Activated CD8-positive, alpha-beta memory T cell treated with anti-CD3 and anti-CD28 coated beads, Interleukin-2, amount 50 U/mL, for 48 hours (primary cell): ENCODE results near the gene TAS1R2.
"Not testable (repeated sequence)": the region's sequence is repeated elsewhere in the genome, so short reads cannot be mapped to it uniquely, and the experiment has no call there.

Experiments used
- DNase-seq: peaks from one replicate; pipeline ENCODE4 v3.0.0-alpha.2; 2020

Gene TAS1R2

DNA sequence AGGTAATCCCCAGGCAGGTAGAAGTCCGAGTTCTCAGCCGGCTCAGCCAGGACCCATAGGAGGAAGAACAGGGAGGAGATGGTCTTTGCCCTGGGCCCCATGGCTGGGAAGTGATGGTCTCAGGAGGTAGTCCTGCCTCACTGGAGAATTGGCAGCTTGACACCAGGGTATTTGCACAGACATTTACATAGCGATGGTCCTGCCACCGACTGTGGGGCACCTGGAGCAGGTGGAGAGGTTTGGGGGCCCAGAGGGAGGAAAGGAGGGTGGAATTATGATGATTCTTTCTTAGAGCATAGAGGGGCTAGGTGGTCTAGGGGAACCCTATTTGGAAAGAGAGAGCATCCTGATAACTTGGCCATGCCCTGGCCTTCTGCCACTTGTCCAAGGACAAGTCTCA lies at the start of gene TAS1R2:
Gene TAS1R2 (minus strand): TSS at position 101 of the 400 bp plus-strand sequence. CDS start 0 bp downstream, at position 101.
- DNase-seq = no peak

DNA sequence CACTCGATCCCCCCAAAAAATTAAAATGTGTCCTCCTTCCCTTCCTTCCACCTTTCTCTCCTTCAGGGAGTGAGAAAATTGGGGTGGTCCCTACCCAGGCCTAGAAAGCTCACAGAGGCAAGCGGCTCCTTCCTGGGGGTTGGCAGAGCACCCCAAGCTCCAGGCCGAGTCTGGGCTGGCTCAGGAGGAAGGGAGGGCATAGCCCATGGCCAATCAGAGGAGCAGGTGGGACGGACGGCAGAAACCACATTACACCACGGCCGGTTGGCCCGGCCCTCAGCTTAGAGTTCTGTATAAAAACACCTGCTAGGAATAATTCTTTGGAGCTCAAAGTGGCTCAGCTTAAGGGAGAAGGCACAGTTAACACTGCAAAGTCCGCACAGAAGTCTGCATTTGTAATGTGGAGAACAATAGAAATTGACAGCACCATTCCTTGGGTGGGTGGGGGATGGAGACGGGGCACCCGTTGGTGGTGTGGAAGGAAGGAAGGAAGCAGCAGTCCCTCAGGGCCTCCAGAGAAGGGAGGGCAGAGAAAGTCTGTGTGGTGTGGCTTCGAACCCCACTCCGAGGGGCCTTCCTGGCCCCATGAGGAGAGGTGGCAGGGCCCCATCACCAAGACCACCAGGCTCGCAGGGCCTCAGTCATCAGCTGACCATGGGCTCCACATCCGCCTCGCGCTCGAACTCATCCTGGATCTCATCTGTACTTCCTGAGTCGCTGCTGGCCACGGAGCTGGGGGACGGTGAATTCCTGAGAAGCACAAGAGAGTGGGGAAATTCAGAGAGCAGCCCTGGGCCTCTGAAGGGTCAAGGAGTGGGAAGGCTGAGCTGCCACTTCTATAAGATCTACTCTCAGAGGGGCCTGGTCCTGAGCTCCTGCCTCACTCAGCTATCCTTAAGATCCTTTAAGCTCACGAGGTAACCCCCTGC lies 48.7 kb upstream of the TAS1R2 start:
- DNase-seq = no peak

DNA sequence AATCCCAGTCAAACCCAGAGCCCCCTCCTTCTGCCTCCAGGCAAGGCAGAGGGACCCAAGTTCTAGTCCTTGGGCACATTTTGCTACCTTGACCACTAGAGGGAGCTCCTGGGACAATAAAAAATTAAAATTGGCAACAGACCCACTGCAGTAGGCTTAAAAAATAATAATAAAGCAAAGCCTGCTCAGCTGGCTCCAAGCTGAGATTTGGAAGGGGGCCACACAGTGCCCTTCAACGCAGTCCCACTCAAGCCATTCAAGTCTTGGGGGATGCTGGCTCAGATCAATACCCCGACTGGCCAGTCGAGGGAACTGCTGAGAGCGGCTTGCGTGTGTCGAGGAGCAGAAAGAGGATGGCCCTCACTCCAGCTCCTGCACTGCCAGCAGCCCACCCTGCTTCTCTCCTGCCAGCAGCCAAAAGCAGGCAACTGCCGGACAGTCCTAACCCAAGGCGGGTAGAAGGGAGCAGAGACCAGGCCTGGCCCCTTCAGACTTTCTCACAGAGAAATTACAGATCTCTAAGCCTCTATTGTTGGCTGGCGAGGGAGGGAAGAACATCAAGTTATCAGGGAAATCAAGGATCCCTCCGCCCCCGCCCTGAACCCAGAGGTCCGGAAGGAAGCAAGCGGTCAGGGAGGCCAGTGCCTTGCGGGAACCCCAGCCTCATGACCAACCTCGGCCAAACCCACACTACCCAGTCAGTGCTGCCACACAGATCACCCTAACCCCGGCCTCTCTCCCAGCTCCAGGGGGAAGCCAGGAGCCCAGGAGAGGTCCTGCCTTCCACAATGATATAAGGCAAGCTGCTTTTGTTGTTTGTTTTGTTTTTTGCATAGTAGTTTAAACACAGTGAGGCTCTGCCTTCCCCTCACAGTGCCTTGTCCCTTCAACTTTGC lies 47.8 kb upstream of the TAS1R2 start:
- peak; percentile 67 for DNase-seq

DNA sequence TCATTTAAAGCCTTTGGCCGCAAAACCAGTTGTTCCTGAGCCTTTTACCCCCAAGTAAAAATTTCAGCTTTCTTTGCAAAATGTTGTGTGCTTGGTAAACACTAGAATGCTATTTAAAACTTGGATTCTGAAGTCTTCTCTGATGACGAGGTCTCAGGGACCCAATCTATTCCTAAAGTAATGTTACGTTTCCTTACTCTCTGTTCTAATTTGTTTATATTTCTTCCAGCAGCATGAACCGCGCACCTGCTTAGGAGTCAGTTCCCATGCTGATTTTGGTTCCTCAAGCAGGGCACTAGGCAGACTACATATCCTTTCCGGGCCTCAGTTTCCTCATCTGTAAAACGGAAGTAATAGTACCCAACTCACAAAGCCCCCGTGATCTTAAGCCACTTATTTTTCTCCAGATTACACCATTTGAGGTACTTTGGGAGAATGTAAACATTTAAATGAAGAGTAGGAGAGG lies 43.9 kb upstream of the TAS1R2 start:
- no peak for DNase-seq

DNA sequence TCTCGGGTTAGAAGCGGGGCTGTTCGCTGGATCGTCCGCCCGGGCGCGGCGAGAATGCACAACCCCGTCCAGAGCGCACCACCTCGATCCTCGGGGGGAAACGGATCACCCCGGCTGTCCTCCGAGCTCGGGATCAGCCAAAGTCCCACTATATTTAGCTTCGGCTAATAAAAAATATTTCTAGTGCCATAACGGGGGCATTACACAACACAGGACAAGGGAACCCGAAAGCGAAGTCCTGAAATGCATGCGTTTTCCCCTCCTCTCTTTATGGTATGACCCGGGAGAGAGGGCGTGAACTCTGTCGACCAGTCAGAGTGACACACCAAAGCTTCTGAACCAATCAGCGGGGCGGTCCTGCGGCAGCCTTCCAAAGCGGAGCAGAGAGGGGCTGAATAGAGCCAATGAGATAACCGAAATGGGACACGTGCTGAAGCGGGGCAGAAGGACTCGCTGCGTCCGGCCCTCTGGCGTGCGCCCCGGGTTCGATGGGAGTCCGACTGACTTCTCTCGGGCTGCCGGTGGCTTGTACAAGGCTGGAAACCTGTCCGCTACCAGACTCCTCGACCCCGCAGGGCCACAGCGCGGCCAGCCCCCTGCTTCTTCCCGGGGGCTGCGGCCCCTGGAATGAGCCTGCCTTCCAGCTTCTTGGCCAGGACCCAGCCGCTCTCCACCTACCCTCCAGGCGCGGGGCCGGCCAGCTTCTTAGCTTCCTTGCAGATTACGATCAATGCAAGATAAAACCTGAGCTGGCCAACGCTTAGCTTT lies 43.2 kb upstream of the TAS1R2 start, which contains the start of gene ALDH4A1:
Gene ALDH4A1 (minus strand): TSS at position 33 of the 768 bp plus-strand sequence. CDS start 32 bp downstream, at position 1.
- peak; percentile 92 for DNase-seq

DNA sequence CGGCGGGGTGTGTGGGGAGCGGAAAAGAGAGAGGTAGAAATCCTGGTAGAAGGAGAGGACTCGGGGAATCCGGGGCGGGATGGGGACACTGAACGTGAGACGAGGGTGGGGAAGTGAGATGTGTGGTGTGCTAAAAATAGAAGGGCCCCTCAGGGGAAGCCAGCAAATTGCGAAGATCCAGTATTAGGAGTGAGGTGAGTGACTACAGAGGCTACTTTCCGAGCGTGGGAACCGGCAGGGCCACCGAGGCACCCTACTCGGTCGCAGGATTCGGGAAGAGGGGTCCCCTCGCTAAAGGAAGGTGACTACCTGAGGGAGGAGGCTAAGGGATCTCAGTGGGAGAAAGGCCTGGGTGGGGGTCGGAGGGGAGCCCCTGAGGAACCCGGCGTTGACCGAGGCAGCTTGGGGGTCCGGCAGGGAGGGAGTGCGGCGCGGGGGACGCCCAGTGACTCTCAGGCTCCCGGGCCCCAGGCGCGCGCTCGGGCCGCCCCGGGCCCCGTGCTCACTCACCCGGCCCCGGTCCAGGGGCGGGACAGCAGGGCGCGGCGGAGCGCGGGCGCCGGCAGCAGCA lies 42.6 kb upstream of the TAS1R2 start:
- DNase-seq = peak; percentile 63

DNA sequence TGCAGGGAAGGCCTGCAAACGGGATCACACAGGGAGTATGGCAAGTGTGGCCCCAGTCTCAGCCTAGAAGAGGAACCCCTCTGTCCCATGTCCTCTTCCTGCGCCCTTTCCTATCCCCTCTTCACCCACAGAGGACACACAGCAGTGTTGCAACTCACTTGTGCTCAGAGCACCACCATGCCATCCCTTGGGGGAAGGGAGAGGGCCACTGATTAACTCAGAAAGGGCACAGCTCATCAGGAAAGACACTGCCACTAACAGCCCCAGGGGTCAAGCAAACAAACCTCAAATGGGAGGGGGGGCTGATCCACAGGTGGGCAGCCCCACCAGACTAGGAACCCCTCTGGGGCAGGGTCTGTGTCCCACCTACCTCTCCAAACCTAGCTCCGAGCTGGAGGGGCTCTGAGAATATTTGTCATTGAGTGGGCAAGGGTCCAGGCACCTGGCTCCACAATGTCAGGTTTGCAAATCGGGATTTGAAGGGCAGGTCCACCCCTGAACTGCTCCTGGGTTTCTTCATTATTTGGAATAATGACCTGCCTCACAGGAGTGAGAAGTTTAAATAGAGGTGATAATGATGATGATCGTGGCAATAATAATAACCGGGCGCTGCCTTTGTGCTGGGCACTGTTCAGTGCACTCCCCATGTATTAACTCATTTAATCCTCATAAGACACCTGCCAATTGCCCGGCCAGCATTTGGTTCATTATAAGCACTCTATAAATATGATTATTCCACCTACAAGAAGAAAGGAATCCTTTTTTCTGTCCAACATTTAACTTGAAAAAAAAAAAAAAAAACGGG lies 41.9 kb upstream of the TAS1R2 start:
- DNase-seq = no peak

DNA sequence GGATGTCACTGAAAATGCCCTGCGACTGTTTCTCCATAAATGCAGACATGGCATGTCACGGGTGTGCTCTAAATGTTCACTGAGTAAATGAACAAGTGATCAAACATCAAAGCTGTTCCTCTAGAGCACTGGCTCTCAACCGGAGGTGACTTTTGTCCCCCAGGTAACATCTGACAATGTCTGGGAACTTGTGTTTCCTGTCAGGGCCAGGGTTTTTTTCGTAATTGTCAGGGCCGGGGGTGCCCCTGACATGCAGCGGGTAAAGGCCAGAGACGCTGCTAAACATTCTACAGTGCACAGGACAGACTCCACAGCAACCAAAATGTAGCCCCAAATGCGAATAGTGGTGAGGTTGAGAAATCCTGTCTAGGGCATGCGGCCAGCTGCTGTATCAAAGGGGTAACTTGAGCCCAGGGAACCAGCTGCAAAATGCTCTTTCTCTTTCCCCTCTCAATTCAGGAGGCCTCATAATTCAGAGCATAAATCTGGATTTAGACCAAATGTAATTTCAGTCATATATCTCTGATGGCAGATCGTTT lies 40.9 kb upstream of the TAS1R2 start:
- no peak for DNase-seq

DNA sequence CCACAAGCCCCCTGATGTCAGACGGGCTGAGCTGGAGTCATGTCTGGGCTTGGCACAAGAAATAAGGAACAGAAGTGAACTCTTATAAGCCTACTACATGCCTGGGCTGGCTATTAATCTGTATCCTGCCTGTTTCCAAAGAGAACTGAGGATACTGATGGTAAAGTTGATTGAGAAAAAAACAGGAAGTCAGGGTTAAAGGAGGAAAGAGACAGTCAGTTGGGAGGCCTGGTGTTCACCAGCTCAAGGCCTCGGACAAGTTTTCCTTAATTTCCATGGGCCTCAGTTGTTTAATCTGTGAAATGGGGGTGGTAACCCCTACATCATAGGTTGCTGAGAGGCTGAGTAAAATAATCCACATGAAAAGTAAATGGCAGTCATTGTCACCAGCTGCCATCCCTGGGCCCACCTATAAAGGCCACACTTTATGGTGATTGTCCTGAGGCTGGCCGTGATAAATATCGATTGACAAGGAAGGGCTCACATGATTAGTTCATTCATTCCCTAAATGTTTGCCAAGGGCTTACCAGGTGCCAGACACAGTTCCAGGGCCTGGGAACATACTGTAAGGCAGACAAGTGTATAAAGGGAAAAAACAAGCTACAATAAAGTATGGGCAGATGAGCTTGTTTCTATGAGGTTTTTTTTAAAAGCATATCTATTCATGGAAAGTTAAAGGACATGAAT lies 40.0 kb upstream of the TAS1R2 start:
- DNase-seq = no peak

DNA sequence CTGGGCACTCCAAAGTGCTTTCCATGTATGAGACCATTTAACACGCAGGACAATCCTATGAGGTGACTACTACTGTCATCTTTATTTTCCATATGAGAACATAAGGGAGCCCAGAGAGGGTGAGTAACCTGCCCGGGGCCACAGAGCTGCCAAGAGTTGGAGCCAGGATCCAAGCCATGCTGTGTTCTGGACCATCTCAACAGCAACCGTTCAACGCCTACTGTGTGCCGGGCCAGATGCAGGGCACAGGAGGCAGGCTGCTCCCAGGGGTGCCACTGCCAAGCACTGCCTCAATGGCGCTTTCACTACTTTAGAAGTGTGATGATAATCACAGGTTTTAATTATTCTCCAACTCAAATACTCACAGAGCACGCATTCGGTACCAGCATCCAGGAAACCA lies 39.1 kb upstream of the TAS1R2 start:
- no peak for DNase-seq

DNA sequence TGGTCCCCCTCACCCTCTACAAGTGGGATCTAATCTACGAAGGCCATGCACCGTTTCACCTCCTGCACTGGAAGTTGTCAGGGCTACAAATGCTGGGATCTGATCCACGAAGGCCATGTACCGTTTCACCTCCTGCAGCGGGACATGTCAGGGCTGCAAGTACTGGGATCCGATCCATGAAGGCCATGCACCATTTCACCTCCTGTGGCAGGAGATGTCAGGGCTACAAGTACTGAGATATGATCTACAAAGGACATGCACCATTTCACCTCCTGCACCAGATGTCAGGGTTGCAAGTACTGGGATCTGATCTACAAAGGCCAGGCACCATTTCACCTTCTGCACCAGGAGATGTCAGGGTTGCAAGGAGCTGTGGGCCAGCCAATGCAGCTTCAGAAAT lies 35.9 kb upstream of the TAS1R2 start:
- no peak for DNase-seq

DNA sequence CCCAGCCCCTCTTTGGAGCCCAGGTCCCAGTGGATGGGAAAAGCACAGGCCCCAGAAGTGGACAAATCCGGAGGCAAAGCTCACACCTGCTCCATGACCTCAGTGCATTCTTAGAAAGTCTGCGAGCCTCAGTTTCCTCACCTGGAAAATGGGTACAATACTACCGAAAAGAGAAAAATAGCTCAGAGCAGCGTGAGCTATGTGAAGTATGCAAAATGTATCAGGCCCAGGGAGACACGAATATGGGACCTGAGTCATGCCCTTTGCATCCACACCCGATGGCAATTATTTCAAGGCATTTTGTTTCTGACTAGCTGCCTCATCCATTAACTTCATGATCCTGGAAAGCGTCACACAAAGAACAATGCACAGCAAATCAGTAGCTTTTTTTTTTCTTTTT lies 33.7 kb upstream of the TAS1R2 start:
- DNase-seq = no peak

DNA sequence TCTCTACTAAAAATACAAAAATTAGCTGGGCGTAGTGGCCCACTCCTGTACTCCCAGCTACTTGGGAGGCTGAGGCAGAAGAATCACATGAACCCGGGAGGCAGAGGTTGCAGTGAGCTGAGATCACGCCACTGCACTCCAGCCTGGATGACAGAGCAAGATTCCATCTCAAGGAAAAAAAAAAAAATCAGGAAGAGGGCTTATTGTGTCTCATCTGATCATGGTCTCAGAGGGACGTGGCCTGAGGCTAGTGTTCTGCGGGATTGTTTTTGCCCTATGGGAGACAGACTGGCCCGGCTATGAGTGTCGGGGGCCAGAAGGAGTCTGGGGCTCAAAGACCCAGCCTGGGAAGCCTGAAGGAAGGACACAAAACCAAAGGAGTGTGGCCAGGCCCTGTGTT lies 32.4 kb upstream of the TAS1R2 start:
- DNase-seq = not testable (repeated sequence)

DNA sequence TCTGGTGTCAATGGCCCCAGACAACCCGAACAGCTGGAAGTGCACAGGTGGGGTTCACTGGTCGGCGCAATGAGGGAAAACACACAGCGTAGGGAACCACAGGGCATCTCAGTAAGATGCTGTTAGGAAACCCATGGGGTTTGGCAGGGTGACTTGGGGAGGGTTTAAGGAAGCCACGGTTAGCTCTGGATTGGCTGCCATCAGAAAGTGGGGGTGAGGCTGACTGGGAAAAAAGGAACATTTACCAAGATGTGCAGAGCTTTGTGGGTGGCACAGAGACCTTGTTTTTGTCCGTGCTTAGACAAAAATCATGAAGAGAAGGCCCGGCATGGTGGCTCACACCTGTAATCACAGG lies 31.9 kb upstream of the TAS1R2 start:
- DNase-seq = no peak

DNA sequence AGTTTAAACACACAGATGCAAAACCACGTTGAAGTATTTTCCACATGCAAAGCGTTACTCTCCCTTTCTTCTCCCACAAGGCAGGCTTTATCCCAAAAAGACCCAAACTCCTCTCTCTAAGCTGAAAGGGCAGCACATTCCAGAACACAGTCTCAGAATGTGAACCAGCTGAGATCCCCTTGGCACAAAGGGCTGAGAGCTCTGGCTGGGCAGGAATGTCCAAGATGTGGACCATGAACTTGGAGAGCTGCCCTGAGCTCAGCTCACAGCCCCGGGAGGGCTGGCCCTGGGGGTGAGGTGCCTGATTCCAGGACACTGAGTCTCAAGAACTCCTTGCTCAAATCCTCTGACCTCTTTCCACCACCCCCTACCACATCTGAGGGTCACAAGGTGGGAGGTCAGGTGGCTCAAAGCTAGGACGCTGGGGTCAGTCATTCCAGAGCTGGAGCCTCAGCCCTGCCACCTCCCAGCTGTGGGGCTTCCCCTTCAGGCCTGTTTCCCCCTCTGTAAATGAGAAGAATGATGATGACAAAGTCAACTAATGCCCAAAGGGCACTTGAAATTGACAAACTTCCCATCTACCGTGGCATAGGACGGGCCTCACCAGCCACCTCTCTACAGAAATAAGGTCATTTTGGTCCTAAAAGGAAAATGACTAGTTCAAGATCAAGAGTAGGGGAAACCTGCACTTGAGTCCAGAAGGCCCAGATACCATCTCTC lies 31.4 kb upstream of the TAS1R2 start:
- DNase-seq = no peak

DNA sequence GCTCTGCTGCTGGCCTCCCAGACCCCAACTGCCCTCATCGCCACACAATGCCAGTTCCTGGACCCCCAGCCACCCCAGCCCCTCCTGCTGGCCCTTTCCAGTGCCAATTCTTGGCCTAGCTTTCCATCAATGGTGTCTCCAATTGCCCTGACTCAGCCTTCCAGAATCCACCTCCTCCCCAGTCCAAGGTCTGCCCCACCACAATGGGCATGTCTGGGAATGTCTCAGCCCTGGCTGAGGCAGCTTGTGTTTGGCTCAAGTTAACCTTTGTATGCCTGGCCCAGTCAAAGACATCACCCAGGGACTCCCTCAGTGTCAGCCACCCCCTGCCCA lies 26.5 kb upstream of the TAS1R2 start:
- no peak for DNase-seq

DNA sequence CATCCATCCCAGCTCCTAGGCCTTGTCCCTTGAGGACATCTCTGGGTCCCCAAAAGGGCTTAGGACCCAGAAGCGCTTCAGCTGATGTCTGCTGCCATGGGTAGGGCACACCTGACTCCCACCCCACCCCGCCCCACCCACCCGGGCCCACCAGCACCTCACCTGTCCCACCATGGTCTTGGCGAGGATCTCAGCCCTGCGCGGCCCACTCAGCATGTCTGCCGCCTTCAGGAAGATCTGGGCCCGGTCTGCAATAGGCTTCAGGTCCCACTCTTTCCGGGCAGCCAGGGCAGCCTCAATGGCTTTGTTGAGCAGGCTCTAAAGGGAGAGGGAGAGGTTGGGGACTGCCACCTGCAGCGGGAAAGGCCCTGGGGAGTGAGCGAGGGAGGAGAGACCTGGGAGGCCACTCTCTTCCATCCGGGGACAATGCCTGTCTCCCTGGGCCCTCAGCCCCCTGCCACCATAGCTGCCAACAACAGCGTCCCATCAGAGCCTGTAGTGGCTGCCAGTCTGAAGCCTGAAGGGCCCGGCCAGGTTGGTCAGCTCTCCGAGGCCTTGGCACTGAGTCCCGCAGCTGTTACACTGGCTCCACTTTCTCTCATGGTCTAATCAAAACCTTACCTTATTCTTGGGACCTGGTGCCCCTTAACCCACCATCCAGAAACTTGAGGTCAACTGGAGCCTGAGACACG lies 26.0 kb upstream of the TAS1R2 start:
- no peak for DNase-seq

DNA sequence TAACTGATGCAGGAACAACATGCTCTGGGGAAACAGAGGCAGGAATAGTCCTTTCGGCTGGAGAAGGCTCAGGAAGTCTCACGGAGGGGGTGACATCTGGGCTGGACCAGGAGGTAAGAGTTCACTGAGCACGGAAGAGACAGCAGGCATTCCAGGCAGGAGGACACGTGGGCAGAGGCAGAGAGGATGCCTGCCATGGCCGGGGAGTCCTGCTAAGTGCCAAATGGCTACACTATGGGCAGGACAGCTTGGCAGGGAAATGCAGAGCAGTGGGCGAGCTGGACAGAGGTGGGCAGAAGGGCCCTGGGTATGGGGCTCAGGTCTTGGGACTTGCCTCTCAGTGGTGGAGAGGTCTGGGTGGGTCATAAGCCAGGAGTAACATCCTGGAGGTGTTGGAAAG lies 25.3 kb upstream of the TAS1R2 start:
- DNase-seq = no peak

DNA sequence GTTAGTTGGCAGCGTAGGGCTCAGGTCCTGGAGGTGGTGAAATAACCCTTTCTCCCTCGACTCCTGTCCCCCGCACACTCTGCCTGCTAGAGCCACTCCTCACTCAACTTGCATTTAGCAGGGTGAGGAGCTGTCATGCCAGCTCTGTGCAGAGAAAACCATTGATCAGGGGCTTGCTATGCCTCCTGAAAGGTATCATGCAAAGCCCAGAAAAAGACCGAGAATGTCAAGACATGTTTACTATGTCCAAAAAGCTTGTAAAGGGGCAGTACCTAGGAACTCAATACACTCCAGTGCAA lies 24.9 kb upstream of the TAS1R2 start:
- DNase-seq = no peak
